HCT116 (cell line): Measurements from ENCODE around the gene LYRM1. TPM values are rescaled to one million over a fixed set of nuclear protein-coding genes. Genes with fewer than 3 reads are reported as not detected.

ENCODE experiments used
- ATAC-seq: fragments of 200-7000 bp; cut with Tn5 transposase; 2 replicates; pipeline ENCODE4 v1.9.1; 2020; ENCODE audit warnings: mild to moderate bottlenecking, moderate library complexity
- BruUV-seq: library from RNA; stranded (reverse); fragments of 400-500 nt; replicated peaks from 2 replicates; lab custom pipeline; 2021; lab: Mats Ljungman, UMichigan
- CTCF ChIA-PET: fragments of 300-600 bp; sonication (Branson Sonifier 250); formaldehyde crosslinking; loops from one replicate; lab custom pipeline; 2021; ENCODE audit warnings: antibody characterized with exemption; lab: Charles Lee
- POLR2A ChIA-PET: fragments of 300-600, 350-600 bp; sonication (Branson Sonifier 250); formaldehyde crosslinking; loops from one replicate; lab custom pipeline; 2021; ENCODE audit warnings: antibody characterized with exemption; lab: Charles Lee
- RAD21 ChIA-PET, 2 experiments: fragments of 300-600 bp; sonication (Branson Sonifier 250); formaldehyde crosslinking; loops; one replicate each; lab custom pipeline; 2023; ENCODE audit warnings: low total read pairs in 2 of 2; ENCODE audit not compliant: uncharacterized antibody in 2 of 2, unreplicated experiment in 2 of 2, low non-redundant PET in 1 of 2; lab: Charles Lee
- DNase-seq: peaks from one replicate; pipeline ENCODE4 v3.0.0-alpha.2; 2010; ENCODE audit warnings: low read depth, low spot score
- H2AFZ ChIP-seq: fragments of 200-600 bp; shearing (Covaris generic), sonication (generic); 2 replicates; pipeline ENCODE4 v1.6.1; 2017; ENCODE audit warnings: low read depth, mixed run types, mixed read lengths, antibody characterized with exemption, low read length; ENCODE audit not compliant: poor library complexity, severe bottlenecking
- H3K27ac ChIP-seq: 2 replicates; pipeline ENCODE4 v1.5.1; 2012; ENCODE audit warnings: low read depth, low read length
- H3K27me3 ChIP-seq: fragments of 200-600 bp; sonication (generic); 2 replicates; pipeline ENCODE4 v1.6.1; 2016; ENCODE audit warnings: mixed run types, low read length, mixed read lengths; ENCODE audit not compliant: insufficient read depth
- H3K36me3 ChIP-seq, 2 experiments: fragments of 200-500 bp in 1 of 2; fragments of 200-600 bp in 1 of 2; sonication (Bioruptor generic) in 1 of 2; sonication (generic) in 1 of 2; 2 replicates each; pipeline versions ENCODE4 v1.5.1 to v1.6.1; 2014 to 2016; ENCODE audit warnings: low read length in 2 of 2, inconsistent platforms in 1 of 2, mixed read lengths in 1 of 2, mixed run types in 1 of 2; ENCODE audit not compliant: insufficient read depth in 2 of 2, control insufficient read depth in 1 of 2
- H3K4me1 ChIP-seq, 2 experiments: fragments of 200-600 bp in 1 of 2; sonication (generic) in 1 of 2; 2 replicates each; pipeline versions ENCODE4 v1.5.1 to v1.6.1; 2012 to 2017; ENCODE audit warnings: low read length in 2 of 2, inconsistent platforms in 1 of 2, mild to moderate bottlenecking in 1 of 2, mixed read lengths in 1 of 2, mixed run types in 1 of 2, moderate library complexity in 1 of 2; ENCODE audit not compliant: insufficient read depth in 2 of 2, control insufficient read depth in 1 of 2
- H3K4me2 ChIP-seq: fragments of 200-600 bp; sonication (generic); 2 replicates; pipeline ENCODE4 v1.6.1; 2017; ENCODE audit warnings: mixed run types, low read length, mixed read lengths
- H3K4me3 ChIP-seq, 2 experiments: fragments of 200-600 bp in 1 of 2; sonication (generic) in 1 of 2; replicated peaks in 1 of 2; 2 replicates each; pipeline ENCODE4 v1.5.1; 2011 to 2016; ENCODE audit warnings: low read length in 2 of 2, control low read depth in 1 of 2, low read depth in 1 of 2, mild to moderate bottlenecking in 1 of 2, mixed read lengths in 1 of 2, mixed run types in 1 of 2
- H3K79me2 ChIP-seq: fragments of 200-600 bp; sonication (generic); 2 replicates; pipeline ENCODE4 v1.6.1; 2017; ENCODE audit warnings: mild to moderate bottlenecking, mixed run types, low read length, moderate library complexity, mixed read lengths; ENCODE audit not compliant: insufficient read depth
- H3K9ac ChIP-seq: fragments of 200-600 bp; sonication (generic); 2 replicates; pipeline ENCODE4 v1.6.1; 2016; ENCODE audit warnings: low read length, mixed read lengths
- H3K9me2 ChIP-seq: fragments of 200-600 bp; sonication (generic), shearing (Covaris generic); 2 replicates; pipeline ENCODE4 v1.6.1; 2017; ENCODE audit warnings: mixed run types, mild to moderate bottlenecking, moderate library complexity; ENCODE audit not compliant: insufficient read depth
- H3K9me3 ChIP-seq, 2 experiments: fragments of 200-500 bp in 1 of 2; fragments of 200-600 bp in 1 of 2; sonication (Bioruptor generic) in 1 of 2; sonication (generic) in 1 of 2; 2 replicates each; pipeline ENCODE4 v1.6.1; 2014 to 2017; ENCODE audit warnings: low read length in 2 of 2, mixed read lengths in 2 of 2, inconsistent platforms in 1 of 2, low read depth in 1 of 2, mild to moderate bottlenecking in 1 of 2, mixed run types in 1 of 2, moderate library complexity in 1 of 2; ENCODE audit not compliant: control insufficient read depth in 1 of 2, insufficient read depth in 1 of 2
- H4K20me1 ChIP-seq: fragments of 200-600 bp; sonication (generic), shearing (Covaris generic); 2 replicates; pipeline ENCODE4 v1.6.1; 2017; ENCODE audit warnings: mixed run types, mild to moderate bottlenecking, moderate library complexity; ENCODE audit not compliant: insufficient read depth
- CBX3 ChIP-seq: IDR thresholded peaks from 2 replicates; pipeline ENCODE4 v1.6.1; 2012; ENCODE audit warnings: low read depth
- FOSL1 ChIP-seq: IDR thresholded peaks from 2 replicates; pipeline ENCODE4 v1.6.1; 2012; ENCODE audit warnings: low read depth
- POLR2A ChIP-seq: IDR thresholded peaks from 2 replicates; pipeline ENCODE4 v1.7.0; 2011; ENCODE audit warnings: borderline replicate concordance; ENCODE audit not compliant: insufficient read depth, insufficient read length; ENCODE audit errors: extremely low read depth
- RAD21 ChIP-seq: IDR thresholded peaks from 2 replicates; pipeline ENCODE4 v1.6.1; 2012; ENCODE audit warnings: low read depth, mild to moderate bottlenecking
- SIN3A ChIP-seq: IDR thresholded peaks from 2 replicates; pipeline ENCODE4 v1.6.1; 2012; ENCODE audit warnings: low read depth
- YY1 ChIP-seq: IDR thresholded peaks from 2 replicates; pipeline ENCODE4 v1.6.1; 2011; ENCODE audit warnings: low read length, low read depth, moderate library complexity, mild to moderate bottlenecking; ENCODE audit not compliant: insufficient replicate concordance; ENCODE audit errors: extremely low read depth
- ZNF274 ChIP-seq: fragments of 200-500 bp; sonication (Bioruptor generic); IDR thresholded peaks from 2 replicates; pipeline ENCODE4 v1.6.1; 2014; ENCODE audit warnings: mild to moderate bottlenecking, low read depth, low read length, inconsistent platforms
- intact Hi-C: fragments of 100-400 bp; cut with micrococcal nuclease; formaldehyde crosslinking; loops from 2 replicates; pipeline ENCODE4 v1.10.0; 2022
- total RNA-seq: library from RNA; stranded (reverse); gene quantifications from one replicate; pipeline ENCODE4 v1.2.1, GENCODE V29; 2021; ENCODE audit not compliant: unreplicated experiment
- TF ChIP-seq, protein P1 (sequence below), 3 experiments: fragments of 200-600 bp in 1 of 3; sonication (generic) in 1 of 3; IDR thresholded peaks in 2 of 3; conservative IDR thresholded peaks in 1 of 3; 2 replicates each; pipeline ENCODE4 v1.5.1; 2012 to 2017; ENCODE audit warnings: low read depth in 2 of 3, low read length in 2 of 3, antibody characterized with exemption in 1 of 3, borderline replicate concordance in 1 of 3, control low read depth in 1 of 3, mild to moderate bottlenecking in 1 of 3, mixed read lengths in 1 of 3, mixed run types in 1 of 3, moderate library complexity in 1 of 3; ENCODE audit not compliant: insufficient read depth in 1 of 3
- TF ChIP-seq, protein P2 (sequence below): IDR thresholded peaks from 2 replicates; pipeline ENCODE4 v1.6.1; 2011; ENCODE audit warnings: mild to moderate bottlenecking, low read length, moderate library complexity; ENCODE audit not compliant: insufficient replicate concordance; ENCODE audit errors: extremely low read depth
- TF ChIP-seq, protein P3 (sequence below): IDR thresholded peaks from 2 replicates; pipeline ENCODE4 v1.6.1; 2012

The LYRM1 gene
- total RNA-seq, 1 experiment from 2014 or later: 26.7 TPM

DNA sequence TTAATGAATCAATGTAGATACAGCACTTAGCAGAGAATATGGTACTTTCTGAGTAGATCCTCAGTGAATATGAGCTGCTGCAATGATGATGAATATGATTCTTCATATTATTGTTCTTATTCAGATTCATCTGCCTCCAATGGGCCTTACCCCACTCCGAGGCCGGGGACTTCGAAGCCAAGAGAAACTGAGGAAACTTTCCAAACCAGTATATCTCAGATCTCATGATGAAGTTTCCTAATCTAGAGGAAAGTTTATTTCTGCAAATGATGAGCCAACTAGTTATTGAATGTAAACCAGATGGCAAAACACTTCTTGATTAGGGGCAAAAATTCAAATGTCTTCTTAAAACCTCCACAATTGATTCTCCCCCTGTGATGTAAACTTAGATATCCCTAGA is 23.3 kb downstream of the LYRM1 start:
- 0 out of 4 replicates have a peak, but pooled peaks cover 0 to 3% of the 10 kb centered on the region in 2 experiments for H3K36me3 ChIP-seq
- ChIA-PET RAD21 (no interaction called here), POLR2A (no interaction called here), CTCF (no interaction called here)
- no peak overlapping the region for H2AFZ ChIP-seq
- H4K20me1 ChIP-seq: no peaks in the 10 kb centered on the region
- intact Hi-C loops: no loop called here
- H3K9me2 ChIP-seq: no peaks in the 10 kb centered on the region
- TSS peak; percentile 32 for BruUV-seq
- no peak overlapping the region for H3K4me2 ChIP-seq
- no peaks in the 10 kb centered on the region for H3K79me2 ChIP-seq
- no peak for TF ChIP-seq YY1
- no peak for TF ChIP-seq SIN3A
- TF ChIP-seq, protein P1, sequence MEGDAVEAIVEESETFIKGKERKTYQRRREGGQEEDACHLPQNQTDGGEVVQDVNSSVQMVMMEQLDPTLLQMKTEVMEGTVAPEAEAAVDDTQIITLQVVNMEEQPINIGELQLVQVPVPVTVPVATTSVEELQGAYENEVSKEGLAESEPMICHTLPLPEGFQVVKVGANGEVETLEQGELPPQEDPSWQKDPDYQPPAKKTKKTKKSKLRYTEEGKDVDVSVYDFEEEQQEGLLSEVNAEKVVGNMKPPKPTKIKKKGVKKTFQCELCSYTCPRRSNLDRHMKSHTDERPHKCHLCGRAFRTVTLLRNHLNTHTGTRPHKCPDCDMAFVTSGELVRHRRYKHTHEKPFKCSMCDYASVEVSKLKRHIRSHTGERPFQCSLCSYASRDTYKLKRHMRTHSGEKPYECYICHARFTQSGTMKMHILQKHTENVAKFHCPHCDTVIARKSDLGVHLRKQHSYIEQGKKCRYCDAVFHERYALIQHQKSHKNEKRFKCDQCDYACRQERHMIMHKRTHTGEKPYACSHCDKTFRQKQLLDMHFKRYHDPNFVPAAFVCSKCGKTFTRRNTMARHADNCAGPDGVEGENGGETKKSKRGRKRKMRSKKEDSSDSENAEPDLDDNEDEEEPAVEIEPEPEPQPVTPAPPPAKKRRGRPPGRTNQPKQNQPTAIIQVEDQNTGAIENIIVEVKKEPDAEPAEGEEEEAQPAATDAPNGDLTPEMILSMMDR (IDR thresholded peaks at IDR 0.05 in 2 of 3, conservative IDR thresholded peaks at IDR 0.05 in 1 of 3; ENCODE audit: borderline replicate concordance in 1 of 3, insufficient read depth in 1 of 3, low read depth in 2 of 3, low read length in 2 of 3): no peak
- no peak for TF ChIP-seq ZNF274
- no peak for TF ChIP-seq FOSL1
- no peak for TF ChIP-seq CBX3
- no peak for TF ChIP-seq RAD21
- no peak for TF ChIP-seq POLR2A
- TF ChIP-seq, protein P2, sequence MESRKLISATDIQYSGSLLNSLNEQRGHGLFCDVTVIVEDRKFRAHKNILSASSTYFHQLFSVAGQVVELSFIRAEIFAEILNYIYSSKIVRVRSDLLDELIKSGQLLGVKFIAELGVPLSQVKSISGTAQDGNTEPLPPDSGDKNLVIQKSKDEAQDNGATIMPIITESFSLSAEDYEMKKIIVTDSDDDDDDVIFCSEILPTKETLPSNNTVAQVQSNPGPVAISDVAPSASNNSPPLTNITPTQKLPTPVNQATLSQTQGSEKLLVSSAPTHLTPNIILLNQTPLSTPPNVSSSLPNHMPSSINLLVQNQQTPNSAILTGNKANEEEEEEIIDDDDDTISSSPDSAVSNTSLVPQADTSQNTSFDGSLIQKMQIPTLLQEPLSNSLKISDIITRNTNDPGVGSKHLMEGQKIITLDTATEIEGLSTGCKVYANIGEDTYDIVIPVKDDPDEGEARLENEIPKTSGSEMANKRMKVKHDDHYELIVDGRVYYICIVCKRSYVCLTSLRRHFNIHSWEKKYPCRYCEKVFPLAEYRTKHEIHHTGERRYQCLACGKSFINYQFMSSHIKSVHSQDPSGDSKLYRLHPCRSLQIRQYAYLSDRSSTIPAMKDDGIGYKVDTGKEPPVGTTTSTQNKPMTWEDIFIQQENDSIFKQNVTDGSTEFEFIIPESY: no peak
- TF ChIP-seq, protein P3, sequence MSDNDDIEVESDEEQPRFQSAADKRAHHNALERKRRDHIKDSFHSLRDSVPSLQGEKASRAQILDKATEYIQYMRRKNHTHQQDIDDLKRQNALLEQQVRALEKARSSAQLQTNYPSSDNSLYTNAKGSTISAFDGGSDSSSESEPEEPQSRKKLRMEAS: no peak
- no peak overlapping the region for H3K9ac ChIP-seq
- ATAC-seq (no peak), DNase-seq (no peak)
- no peaks in the 10 kb centered on the region for H3K9me3 ChIP-seq
- no peaks in the 10 kb centered on the region for H3K27me3 ChIP-seq
- no peak overlapping the region for H3K27ac ChIP-seq
- H3K4me3 ChIP-seq: no peak overlapping the region
- no peaks in the 10 kb centered on the region; a peak in 1 of 4 replicates for H3K4me1 ChIP-seq
